Thyroid gland (tissue), 4 donors: ENCODE data around the gene KCNMA1. TPM values are rescaled to one million over a fixed set of nuclear protein-coding genes. Genes with fewer than 3 reads are reported as not detected.

Experiments used
- DNase-seq, 2 donors: peaks; one replicate each; pipeline ENCODE4 v3.0.0-alpha.2; 2019
- H3K27ac ChIP-seq, 3 donors: fragments of 200-600 bp; sonication (generic); 1 replicate in 2 of 3; 2 replicates in 1 of 3; pipeline ENCODE4 v1.5.1; 2016 to 2019; ENCODE audit warnings: mild to moderate bottlenecking in 1 of 3, moderate library complexity in 1 of 3
- H3K27me3 ChIP-seq: fragments of 200-600 bp; sonication (generic); one replicate; pipeline ENCODE4 v1.5.1; 2019
- H3K36me3 ChIP-seq, 2 donors: fragments of 200-600 bp; sonication (generic); one replicate each; pipeline ENCODE4 v1.5.1; 2016 to 2019
- H3K4me1 ChIP-seq, 2 donors: fragments of 200-600 bp; sonication (generic); one replicate each; pipeline ENCODE4 v1.5.1; 2017 to 2019
- H3K4me3 ChIP-seq, 3 donors: fragments of 200-600 bp; sonication (generic); replicated peaks in 1 of 3; 1 replicate in 2 of 3; 2 replicates in 1 of 3; pipeline ENCODE4 v1.5.1; 2016; ENCODE audit warnings: mild to moderate bottlenecking in 1 of 3
- H3K9me3 ChIP-seq: fragments of 200-600 bp; sonication (generic); one replicate; pipeline ENCODE4 v1.5.1; 2017
- POLR2A ChIP-seq, 2 donors: fragments of 450-650 bp; IDR thresholded peaks; one replicate each; pipeline ENCODE4 v1.6.1; 2017; ENCODE audit warnings: antibody characterized with exemption in 2 of 2, mild to moderate bottlenecking in 2 of 2, moderate library complexity in 1 of 2
- WGBS, 2 donors: methylation state at CpG; one replicate each; pipeline ENCODE4 v1.1.5; 2017; 5-methylcytosine and 5-hydroxymethylcytosine counted together
- intact Hi-C: fragments of 100-400 bp; cut with DNase I; formaldehyde crosslinking; loops from one replicate; pipeline ENCODE4 v1.15.1; 2023
- total RNA-seq, 4 donors: library from RNA; depleted of rRNA; stranded (reverse); fragments of >200 nt; gene quantifications; one replicate each; pipeline ENCODE4 v1.2.3, GENCODE V29; 2016
- TF ChIP-seq, protein P1 (sequence below), 6 experiments: fragments of 200-600 bp in 3 of 6; fragments of 450-650 bp in 3 of 6; sonication (generic) in 3 of 6; IDR thresholded peaks; one replicate each; pipeline ENCODE4 v1.5.1; 2016 to 2019; ENCODE audit warnings: antibody characterized with exemption in 6 of 6, mild to moderate bottlenecking in 2 of 6, inconsistent platforms in 1 of 6, moderate library complexity in 1 of 6

Gene KCNMA1
- total RNA-seq, 4 donors from 2014 or later, result 2.5 to 5.1 (median 3.6) TPM

DNA sequence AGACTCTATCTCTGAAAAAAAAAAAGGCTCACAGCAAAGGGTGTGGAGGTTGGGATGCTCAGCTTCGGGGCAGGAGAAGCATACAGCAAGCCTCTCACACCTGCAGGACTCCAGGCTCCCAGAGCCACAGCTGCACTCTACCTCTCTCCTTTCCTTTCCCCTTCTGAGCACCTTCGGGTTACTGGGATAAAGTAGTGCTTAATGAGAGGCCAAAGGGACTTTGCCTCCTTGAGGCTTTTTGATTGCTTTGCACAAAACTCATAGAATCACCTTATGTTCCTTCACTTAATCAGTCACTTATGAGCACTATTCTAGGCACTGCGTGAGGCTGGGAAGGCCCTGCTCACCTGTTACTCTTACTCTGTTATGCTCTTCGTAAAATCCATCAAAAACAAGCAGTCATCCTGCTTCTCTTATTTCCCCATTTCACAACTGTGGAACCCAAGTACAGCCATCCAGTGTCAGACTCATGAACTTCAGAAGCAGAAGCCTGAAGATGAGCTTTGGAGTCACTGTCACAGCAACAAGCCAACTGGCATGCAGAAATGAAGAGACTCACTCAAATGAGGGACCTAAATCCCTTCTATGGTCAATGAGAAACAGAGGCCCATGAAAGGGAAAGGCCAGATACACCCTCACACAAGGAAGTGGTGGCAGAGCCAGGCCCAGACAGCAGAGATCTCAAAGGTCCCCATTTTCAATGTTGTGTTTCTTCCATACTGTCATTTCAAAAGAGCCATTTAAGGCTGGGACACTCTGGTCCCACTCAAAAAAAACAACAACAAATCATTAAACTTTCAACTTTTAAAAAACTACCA lies 205.4 kb downstream of the KCNMA1 start:
- TF ChIP-seq POLR2A (IDR thresholded peaks at IDR 0.05), result no peak
- TF ChIP-seq, protein P1, sequence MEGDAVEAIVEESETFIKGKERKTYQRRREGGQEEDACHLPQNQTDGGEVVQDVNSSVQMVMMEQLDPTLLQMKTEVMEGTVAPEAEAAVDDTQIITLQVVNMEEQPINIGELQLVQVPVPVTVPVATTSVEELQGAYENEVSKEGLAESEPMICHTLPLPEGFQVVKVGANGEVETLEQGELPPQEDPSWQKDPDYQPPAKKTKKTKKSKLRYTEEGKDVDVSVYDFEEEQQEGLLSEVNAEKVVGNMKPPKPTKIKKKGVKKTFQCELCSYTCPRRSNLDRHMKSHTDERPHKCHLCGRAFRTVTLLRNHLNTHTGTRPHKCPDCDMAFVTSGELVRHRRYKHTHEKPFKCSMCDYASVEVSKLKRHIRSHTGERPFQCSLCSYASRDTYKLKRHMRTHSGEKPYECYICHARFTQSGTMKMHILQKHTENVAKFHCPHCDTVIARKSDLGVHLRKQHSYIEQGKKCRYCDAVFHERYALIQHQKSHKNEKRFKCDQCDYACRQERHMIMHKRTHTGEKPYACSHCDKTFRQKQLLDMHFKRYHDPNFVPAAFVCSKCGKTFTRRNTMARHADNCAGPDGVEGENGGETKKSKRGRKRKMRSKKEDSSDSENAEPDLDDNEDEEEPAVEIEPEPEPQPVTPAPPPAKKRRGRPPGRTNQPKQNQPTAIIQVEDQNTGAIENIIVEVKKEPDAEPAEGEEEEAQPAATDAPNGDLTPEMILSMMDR (IDR thresholded peaks at IDR 0.05), result no peak
- WGBS, 2 donors, result 88 to 94% methylated on average over 4 of the region's 4 CpGs
- H3K27ac ChIP-seq, result no peak overlapping the region
- no peak overlapping the region for H3K4me3 ChIP-seq
- no peaks in the 10 kb centered on the region for H3K36me3 ChIP-seq
- no peaks in the 10 kb centered on the region for H3K27me3 ChIP-seq
- intact Hi-C loops, result no loop called here
- DNase-seq, result no peak
- H3K4me1 ChIP-seq, result peaks cover 6 to 12% of the 10 kb centered on the region in 2 donors
- H3K9me3 ChIP-seq, result no peaks in the 10 kb centered on the region

DNA sequence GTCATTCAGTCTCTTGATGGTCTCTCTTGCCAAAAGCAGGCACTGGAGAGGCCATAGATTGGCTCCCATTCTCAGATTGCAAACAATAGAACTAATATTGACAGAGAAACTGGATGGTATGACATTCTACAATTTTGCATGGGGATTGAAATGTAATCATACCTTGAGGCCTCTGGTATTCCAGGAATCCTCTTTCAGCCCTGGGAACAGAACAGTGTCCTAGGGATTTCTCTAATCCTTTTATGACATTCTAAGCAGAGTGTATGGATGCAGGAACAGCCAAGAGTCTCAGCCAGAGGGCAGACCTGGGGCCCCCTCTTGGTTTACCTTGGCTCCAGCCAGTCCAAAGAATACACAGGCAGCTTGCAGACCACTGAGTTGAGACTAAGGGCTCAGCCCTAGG lies 206.4 kb downstream of the KCNMA1 start:
- H3K9me3 ChIP-seq, result no peaks in the 10 kb centered on the region
- peaks cover 6 to 12% of the 10 kb centered on the region in 2 donors for H3K4me1 ChIP-seq
- H3K27ac ChIP-seq, result no peak overlapping the region
- DNase-seq, result peak; percentile 73 to 74
- H3K4me3 ChIP-seq, result no peak overlapping the region
- TF ChIP-seq, protein P1 (IDR thresholded peaks at IDR 0.05), result peak in 3 of 6 experiments; percentile 21 to 39 (median 38)
- no peak for TF ChIP-seq POLR2A (IDR thresholded peaks at IDR 0.05)
- no peaks in the 10 kb centered on the region for H3K27me3 ChIP-seq
- H3K36me3 ChIP-seq, result no peaks in the 10 kb centered on the region
- intact Hi-C loops, result no loop called here

DNA sequence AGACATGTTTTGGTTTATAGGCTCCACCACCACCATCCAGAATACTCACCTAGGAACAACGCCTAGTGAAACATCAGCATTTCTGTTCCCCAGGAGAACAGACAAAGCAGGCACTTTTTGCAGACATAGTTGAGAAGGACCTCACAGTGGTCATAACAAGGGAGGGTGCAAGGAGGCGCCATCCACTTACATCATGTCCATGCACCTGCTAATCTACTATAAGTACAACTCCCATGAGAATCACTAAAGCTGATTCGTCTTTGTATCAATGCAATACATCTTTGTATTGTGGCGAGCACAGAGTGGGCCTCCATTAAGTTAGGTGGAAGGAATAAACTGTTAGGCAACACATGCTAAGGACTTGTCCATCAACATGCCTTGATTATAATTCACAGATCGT lies 207.1 kb downstream of the KCNMA1 start:
- no peak for DNase-seq
- no peak overlapping the region for H3K4me3 ChIP-seq
- no peak overlapping the region for H3K27ac ChIP-seq
- peaks cover 6 to 12% of the 10 kb centered on the region in 2 donors for H3K4me1 ChIP-seq
- H3K36me3 ChIP-seq, result no peaks in the 10 kb centered on the region
- no peaks in the 10 kb centered on the region for H3K27me3 ChIP-seq
- intact Hi-C loops, result no loop called here
- no peak for TF ChIP-seq POLR2A (IDR thresholded peaks at IDR 0.05)
- TF ChIP-seq, protein P1 (IDR thresholded peaks at IDR 0.05), result no peak
- no peaks in the 10 kb centered on the region for H3K9me3 ChIP-seq
- WGBS, 2 donors, result 96% methylated on average over 5 of the region's 5 CpGs

DNA sequence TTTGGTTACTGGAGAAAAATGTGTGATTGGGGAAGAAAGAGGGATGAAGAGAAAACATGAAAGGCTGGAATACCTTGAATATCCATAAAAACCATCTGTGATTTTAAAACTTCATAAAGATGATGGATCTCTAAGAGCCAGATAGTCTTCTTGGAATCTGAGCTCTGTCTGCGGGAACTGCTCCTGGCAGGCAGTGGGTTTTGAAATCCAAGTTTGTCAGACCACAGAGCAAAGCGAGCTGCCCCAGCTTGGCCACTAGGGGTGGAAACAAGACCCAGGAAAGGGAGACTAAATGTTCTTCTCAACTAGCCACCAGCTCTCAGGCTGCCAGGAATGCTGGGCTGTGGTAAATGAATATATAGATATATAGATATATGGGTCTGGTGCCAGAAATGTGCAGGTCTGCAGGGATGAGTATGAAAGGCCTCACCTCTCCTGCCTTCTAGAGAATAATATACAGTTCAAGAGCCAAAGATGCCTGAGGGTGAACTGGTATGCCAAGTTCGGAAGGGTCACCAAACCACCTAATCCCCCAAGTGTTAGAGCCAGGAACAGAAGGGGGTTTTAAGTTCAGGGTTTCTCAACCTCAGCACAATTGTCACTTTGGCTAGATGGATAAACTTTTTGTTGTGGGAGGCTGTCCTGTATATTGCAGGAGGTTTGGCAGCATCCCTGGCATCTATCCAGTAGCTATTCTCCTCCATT lies 208.8 kb downstream of the KCNMA1 start:
- Histone ChIP-seq H3K27ac (no peak overlapping the region), H3K36me3 (no peaks in the 10 kb centered on the region), H3K4me3 (no peak overlapping the region), H3K27me3 (no peaks in the 10 kb centered on the region), H3K9me3 (no peaks in the 10 kb centered on the region), H3K4me1 (peaks cover 6 to 12% of the 10 kb centered on the region in 2 donors)
- TF ChIP-seq, protein P1 (IDR thresholded peaks at IDR 0.05), result peak in 1 of 6 experiments; percentile 18
- no peak for TF ChIP-seq POLR2A (IDR thresholded peaks at IDR 0.05)
- 71 to 73% methylated on average over 3 of the region's 3 CpGs for WGBS, 2 donors
- intact Hi-C loops, result no loop called here
- no peak for DNase-seq

DNA sequence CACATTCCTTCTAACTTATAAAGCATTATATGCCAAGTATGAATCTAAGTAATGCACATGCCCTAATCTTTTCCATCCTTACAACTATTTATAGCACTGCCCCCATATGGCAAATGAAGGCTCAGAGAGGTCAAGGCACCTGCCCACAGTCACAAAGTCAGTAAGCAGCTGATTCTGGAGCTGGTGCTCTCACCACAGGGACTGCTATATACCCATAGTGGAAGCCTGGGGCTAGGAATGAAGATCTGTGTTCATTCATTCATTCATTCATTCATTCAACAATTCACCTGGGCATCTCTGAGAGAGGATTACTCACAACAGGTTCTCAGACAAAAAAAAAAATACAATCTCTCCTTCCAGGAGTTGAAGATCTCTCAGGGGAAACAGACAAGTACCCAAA lies 213.4 kb downstream of the KCNMA1 start:
- Histone ChIP-seq H3K36me3 (no peaks in the 10 kb centered on the region), H3K27me3 (no peaks in the 10 kb centered on the region), H3K4me1 (no peaks in the 10 kb centered on the region), H3K4me3 (no peak overlapping the region), H3K27ac (no peak overlapping the region), H3K9me3 (no peaks in the 10 kb centered on the region)
- DNase-seq, result no peak
- intact Hi-C loops, result no loop called here
- TF ChIP-seq POLR2A (IDR thresholded peaks at IDR 0.05), result no peak
